ENCODE data around the gene FNDC7.

DNA sequence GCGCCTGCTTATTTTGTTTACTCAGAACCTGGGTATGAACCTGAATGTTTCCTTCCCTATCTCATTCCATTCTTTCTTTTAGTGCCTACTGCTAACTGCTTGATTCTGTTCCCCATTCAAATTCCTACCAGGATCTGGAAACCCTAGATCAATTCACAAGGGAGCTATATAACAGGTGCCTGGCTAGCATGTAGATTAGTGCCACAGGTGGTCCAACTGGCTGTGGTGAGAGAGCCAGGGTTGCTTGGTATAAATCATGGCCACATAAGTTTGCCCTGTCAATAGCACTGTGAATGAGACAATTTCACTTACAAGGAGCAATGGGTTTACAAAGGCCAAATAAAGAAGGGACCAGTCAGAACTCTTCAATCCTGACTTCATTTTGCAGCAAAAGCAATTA is 27.2 kb upstream of the FNDC7 start:
- no peak for TF ChIP-seq POLR2AphosphoS5 (IDR thresholded peaks at IDR 0.05)
- no peak for TF ChIP-seq EP300 (IDR thresholded peaks at IDR 0.05)
